HuH-7.5 (cell line): ENCODE results near the gene TIMD4.
"Not testable (repeated sequence)": the region's sequence is repeated elsewhere in the genome, so short reads cannot be mapped to it uniquely, and the experiment has no call there.

Experiments used
- DNase-seq: peaks from one replicate; pipeline ENCODE4 v3.0.0; 2011; ENCODE audit warnings: low spot score

TIMD4 gene

DNA sequence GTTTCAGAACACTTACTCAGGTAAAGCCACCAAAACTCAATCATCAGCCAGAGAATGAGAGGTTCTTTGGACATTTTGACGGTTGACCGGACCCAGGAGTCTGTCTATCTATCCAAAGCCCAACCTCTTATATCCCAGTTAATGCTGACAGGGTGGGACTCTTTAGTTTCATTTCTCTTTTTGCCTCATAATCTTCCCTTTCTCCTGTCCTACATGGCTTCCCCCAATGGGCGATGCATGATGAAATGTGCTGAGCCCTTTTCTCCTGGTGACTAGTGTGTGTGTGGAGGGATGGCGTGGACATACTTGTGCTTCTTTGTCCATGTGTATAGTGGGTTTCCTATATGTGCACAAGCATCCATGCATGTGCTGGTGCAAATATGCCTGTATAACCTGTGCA lies at the start of gene TIMD4:
Gene TIMD4 (minus strand): TSS at position 102 of the 400 bp plus-strand sequence. CDS start 28 bp downstream, at position 74.
- no peak for DNase-seq

DNA sequence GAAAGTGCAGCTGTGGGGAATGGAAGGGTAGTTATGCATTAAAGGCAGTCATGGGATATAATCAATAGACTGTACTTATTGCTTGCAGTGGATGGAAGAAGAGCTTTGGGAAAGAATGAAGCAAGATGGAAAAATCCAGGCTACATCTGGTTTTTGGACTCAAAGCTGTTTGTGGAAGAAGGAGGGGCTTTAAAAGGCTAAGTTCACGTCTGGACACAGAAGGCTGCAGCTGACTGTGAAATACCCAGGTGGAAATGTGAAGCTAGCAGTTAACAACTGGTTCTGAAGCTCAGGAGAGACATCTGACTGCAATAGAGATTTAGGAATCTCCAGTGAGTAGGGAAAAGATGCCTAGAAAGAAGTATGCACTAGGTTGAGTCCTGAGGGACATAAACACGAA lies 43.2 kb upstream of the TIMD4 start:
- no peak for DNase-seq

DNA sequence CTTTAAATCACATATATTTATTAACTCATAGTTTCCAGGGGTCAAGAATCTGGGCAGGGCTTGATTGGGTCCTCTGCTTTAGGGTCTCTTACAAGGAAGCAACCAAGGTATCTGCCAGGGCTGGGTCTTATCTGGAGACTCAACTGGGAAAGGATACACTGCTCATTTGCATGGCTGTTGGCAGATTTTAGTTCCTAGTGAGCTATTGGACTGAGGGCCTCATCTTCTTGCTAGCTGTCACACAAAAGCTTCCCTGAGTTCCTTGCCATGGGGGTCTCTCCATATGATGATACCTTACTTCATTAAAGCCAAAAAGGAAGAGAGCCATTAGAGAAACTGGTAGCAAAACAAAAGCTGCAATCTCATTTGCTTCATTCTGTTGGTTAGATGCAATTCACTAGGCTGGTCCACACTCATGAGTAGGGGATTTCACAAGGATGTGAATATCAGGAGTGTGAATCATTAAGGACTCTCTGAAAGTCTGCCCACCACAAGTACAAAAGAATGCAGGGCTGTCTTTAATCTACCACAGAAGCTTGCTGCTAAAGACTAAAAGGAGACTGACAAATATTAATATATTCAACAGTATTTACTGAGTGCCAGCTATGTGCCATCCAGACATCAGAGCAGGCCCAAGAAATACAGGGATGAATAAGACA lies 42.0 kb upstream of the TIMD4 start:
- no peak for DNase-seq

DNA sequence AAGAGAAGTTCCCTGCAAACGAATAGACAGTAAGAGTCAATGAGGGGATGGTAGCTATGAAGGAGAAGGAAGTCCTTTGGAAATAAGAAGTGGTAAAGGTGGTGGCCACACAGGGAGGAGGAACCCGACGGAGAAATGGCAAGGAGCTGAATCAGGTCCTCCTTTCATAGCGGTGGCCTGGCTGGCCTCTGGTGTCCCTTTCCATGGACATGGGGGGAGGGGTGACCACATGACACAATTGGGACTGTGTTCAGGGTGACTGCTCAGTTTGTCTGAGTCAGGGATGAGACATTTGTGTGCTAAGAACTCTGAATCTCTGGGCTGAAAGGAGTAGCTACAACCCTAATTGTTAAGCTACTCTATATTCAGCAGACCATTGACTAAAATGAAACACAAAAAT lies 28.7 kb upstream of the TIMD4 start:
- DNase-seq, result no peak

- no peak for DNase-seq
Measured at GRCh38 chr5:156984064-156984463, 21.0 kb upstream of the TIMD4 start.

DNA sequence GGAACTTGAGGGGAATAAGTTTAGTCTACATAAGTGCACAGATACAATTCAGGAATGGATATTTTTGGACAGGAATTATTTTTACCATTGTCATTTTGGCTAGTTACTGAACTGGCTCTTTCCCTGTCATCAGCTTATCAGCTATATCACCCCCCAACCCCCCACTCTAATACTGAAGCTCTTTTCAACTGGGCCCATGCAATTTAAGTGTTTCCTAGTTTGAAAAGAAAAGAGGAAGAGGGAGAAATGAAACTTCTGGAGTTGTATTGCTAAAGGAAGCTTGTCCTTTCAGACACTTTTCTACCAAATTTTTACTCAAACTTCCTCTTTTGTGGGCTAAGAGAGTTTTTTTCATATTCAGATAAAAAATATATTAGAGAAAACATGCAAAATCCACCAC lies 18.5 kb upstream of the TIMD4 start:
- no peak for DNase-seq

DNA sequence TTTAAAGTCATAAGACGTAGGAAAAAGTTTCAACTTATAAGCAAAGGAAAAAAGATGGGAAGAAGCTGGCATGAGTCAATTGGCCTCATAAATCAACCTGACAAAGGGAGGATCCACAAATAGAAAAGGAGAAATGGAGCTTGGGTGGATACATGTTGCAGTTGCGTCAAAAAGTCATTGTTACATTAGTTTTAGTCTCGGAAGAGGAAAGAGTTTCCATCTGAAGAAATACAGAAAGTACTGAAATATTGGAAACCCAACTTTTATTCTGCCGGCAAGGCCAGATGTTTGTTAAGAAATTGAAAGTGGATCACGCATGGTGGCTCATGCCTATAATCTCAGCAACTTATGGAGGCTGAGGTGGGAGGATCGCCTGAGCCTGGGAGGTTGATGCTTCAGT lies 11.3 kb upstream of the TIMD4 start:
- no peak for DNase-seq

GRCh38 chr5:156971848-156972525 lies 9.0 kb upstream of the TIMD4 start:
- no peak for DNase-seq

- no peak for DNase-seq
Measured at GRCh38 chr5:156971415-156971814, 8.4 kb upstream of the TIMD4 start.

- DNase-seq, result not testable (repeated sequence)
Measured at GRCh38 chr5:156967386-156967785, 4.4 kb upstream of the TIMD4 start.

DNA sequence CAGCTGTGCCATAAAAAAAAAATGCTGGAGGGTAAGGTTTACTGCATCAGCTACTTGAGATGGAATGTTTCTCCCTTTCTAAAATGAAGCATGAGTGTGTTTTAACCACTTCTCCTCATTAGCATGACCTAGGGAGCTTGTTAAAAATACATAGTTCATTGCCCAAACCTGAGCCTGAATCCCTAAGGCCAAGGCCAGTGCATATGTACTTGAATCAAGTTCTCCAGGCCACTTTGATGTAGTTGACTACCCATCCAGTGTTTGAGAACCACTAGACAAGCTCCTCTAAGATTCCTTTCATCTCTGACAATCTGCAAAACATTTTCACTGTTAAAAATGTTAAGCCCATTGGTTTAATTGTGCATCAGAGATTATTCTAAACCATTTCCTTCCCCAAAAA lies 6.7 kb downstream of the TIMD4 start:
- no peak for DNase-seq

DNA sequence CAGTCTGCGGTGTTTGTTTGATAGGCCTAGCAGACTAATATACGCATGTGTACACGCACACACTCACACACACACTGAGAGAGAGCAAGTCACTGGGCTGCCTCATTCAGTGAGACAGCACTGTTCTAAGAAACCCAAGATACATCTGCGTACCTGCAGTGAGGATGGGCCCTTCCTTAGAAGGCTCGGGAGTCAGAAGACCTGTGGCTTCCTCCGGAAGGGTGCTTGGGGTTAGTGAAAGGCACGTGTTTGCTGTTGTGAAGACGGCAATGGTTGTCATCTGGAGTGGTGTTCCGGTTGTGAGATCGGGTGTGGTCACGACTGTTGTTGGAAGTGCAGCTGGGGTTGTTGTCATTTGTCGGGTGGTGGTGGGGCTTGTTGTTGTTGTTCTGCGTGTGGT lies 11.7 kb downstream of the TIMD4 start:
- no peak for DNase-seq

- no peak for DNase-seq
Measured at GRCh38 chr5:156950716-156951115, 12.3 kb downstream of the TIMD4 start.

- DNase-seq, result no peak
Measured at GRCh38 chr5:156949424-156949823, 13.6 kb downstream of the TIMD4 start.

DNA sequence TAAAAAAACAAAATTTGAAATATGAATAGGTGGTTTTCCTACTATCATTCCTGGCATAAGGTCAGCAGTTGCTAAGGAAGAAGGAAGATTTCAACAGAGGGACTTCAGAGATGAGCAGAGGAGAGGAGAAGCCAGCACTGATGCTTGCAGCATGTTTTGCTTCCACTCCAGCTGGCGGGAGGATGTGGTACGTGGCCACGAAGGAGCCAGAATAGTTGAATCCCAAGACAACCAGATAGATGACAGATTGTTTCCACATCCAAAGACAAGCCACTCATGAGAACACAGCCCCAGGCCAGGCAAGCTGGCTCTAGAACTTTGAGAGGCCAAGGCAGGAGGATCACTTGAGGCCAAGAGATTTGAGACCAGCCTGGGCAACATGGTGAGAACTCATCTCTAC lies 15.1 kb downstream of the TIMD4 start:
- DNase-seq, result no peak

DNA sequence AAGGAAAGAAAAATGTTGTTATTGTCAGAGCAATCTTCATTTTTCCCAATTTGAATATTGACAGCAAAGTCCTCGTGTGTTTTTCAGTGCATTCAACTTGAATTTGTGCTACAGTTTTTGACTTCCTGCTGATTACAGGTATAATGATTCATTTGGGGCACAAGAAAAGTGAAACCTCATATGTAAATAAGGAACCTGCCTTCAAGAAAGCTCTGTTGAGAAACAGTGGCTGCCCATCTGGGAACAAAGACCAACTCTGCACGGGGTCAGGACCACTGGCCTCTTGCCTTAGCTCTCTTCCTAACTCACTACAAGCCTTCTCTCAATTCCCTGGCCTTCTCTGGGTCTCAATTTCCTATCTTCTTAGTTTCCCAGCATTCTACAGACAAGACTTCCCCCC lies 21.0 kb downstream of the TIMD4 start:
- no peak for DNase-seq

DNA sequence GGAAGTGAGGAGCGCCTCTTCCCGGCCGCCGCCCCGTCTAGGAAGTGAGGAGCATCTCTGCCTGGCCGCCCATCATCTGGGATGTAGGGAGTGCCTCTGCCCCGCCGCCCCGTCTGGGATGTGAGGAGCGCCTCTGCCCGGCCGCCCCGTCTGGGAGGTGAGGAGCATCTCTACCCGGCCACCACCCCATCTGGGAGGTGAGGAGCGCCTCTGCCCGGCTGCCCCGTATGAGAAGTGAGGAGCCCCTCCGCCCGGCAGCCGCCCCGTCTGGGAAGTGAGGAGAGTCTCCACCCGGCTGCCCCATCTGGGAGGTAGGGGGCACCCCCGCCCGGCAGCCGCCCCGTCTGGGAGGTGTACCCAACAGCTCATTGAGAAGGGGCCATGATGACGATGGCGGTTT lies 22.6 kb downstream of the TIMD4 start:
- not testable (repeated sequence) for DNase-seq

DNA sequence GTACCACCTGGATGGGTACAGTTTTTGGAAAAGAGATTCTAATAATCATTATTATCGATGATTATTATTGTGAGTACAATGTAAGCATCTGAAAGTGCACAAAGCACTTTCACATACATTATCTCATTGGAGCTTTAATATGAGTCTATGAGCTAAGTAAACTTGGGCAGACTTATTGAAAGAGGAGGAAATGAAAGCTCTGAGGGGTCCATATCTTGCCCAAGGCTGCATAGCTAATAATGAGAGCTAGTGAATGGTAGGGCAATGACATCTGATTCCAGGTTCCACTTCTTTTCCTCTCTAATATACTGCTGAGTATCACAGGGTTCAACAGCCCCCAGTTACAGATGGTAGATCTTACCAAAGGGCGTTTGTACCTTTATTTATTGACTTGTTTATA lies 26.1 kb downstream of the TIMD4 start:
- DNase-seq, result no peak

DNA sequence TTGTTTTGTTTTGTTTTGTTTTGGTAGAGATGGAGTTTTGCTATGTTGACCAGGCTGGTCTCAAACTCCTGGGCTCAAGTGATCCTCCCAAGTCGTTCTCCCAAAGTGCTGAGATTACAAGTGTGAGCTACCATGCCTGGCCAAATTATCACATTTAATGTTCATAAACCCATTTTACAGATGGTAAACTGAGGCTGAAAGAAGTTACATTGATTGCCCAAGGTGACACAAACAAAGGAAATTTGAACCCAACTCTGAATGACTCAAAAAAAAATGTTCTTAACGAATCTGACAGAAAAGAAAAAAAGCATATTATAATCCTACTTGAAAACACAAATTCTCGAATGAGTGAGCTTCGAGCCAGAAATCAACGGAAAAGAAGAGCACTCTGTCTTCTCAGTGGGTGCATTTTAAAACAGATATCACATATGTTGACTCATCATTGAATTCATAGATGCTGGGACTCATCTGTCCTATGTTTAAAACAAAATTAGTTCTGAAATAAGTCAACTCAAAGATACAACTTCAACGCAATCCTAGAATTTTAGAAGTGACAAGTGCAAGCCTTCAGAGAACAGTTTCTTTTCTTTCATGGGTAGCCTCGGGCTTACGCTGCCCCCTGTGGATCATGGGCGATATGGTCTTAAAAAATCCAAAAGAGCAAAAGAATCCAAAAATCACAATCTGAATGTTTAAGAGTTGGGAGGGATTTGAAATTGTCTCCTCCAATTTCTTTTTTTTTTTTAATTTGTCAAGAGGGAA lies 28.4 kb downstream of the TIMD4 start:
- DNase-seq, result no peak

DNA sequence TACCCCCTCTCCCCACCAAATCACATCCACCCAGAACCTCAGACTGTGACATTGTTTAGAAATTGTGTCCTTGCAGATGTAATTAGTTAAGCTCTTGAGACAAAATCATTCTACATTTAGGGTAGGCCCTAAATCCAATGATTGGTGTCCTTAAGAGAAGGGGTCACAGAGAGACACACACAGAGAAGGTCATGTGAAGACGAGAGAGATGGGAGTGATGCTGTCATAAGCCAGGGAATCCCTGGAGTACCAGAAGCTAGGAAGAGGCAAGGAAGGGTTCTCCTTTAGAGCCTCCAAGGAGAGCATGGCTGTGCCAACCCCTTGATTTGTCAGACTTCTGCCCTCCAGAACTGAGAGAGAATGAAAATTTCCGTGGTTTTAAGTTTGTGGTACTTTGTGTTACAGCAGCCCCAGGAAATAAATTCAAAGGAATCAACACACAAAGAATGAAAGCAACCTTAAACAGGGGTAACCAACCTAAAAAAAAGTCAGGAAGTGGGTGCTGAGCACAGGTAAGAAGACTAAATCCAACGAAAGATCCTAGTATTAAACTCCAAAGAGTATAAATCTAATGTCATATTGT lies 33.6 kb downstream of the TIMD4 start:
- no peak for DNase-seq

- DNase-seq, result no peak
Measured at GRCh38 chr5:156927545-156927944, 35.5 kb downstream of the TIMD4 start.

DNA sequence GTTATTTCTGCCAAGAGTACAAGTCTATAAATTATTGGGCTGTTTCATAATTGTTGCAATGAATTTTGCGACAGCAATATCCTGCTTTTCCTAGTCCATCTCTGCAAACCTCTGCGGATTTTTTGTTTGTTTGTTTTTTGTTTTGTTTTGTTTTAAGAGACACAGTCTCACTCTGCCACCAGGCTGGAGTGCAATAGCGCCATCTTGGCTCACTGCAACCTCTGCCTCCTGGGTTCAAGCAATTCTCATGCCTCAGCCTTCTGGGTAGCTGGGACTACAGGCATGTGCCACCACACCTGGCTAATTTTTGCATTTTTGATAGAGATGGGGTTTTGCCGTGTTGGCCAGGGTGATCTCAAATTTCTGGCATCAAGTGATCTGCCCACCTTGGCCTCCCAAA lies 37.3 kb downstream of the TIMD4 start:
- not testable (repeated sequence) for DNase-seq
